HG02884 (cell line): ENCODE data around the gene RNF148.
"Not testable (repeated sequence)": the region's sequence is repeated elsewhere in the genome, so short reads cannot be mapped to it uniquely, and the experiment has no call there.

Source experiments
- ATAC-seq: cut with Tn5 transposase; IDR thresholded peaks from one replicate; pipeline ENCODE4 v1.9.1; 2021; ENCODE audit warnings: mild to moderate bottlenecking, moderate library complexity; ENCODE audit not compliant: unreplicated experiment

RNF148 gene

GRCh38 chr7:122691569-122692235, 11.0 kb downstream of the RNF148 start:
- no peak for ATAC-seq

GRCh38 chr7:122689346-122690109, 13.2 kb downstream of the RNF148 start:
- ATAC-seq: no peak

- no peak for ATAC-seq
Observed at GRCh38 chr7:122688400-122688998, 14.2 kb downstream of the RNF148 start.

- no peak for ATAC-seq
Observed at GRCh38 chr7:122686360-122686878, 16.3 kb downstream of the RNF148 start.

- no peak for ATAC-seq
Observed at GRCh38 chr7:122684504-122684903, 18.2 kb downstream of the RNF148 start.

GRCh38 chr7:122682815-122683550, 19.7 kb downstream of the RNF148 start:
- no peak for ATAC-seq

GRCh38 chr7:122681186-122681585, 21.5 kb downstream of the RNF148 start:
- not testable (repeated sequence) for ATAC-seq

GRCh38 chr7:122679813-122680212, 22.9 kb downstream of the RNF148 start:
- no peak for ATAC-seq

- not testable (repeated sequence) for ATAC-seq
Observed at GRCh38 chr7:122679269-122679709, 23.4 kb downstream of the RNF148 start.

GRCh38 chr7:122677149-122677548, 25.6 kb downstream of the RNF148 start:
- no peak for ATAC-seq

- no peak for ATAC-seq
Observed at GRCh38 chr7:122676466-122676865, 26.3 kb downstream of the RNF148 start.

- ATAC-seq: no peak
Observed at GRCh38 chr7:122675621-122676020, 27.1 kb downstream of the RNF148 start.

- ATAC-seq: no peak
Observed at GRCh38 chr7:122675011-122675410, 27.7 kb downstream of the RNF148 start.

- ATAC-seq: no peak
Observed at GRCh38 chr7:122674502-122674901, 28.2 kb downstream of the RNF148 start.

GRCh38 chr7:122673951-122674350, 28.8 kb downstream of the RNF148 start:
- no peak for ATAC-seq

GRCh38 chr7:122672536-122672935, 30.2 kb downstream of the RNF148 start:
- ATAC-seq: no peak

GRCh38 chr7:122663733-122664132, 39.0 kb downstream of the RNF148 start:
- ATAC-seq: no peak

GRCh38 chr7:122658856-122659255, 43.9 kb downstream of the RNF148 start:
- ATAC-seq: no peak

- no peak for ATAC-seq
Observed at GRCh38 chr7:122653685-122654084, 49.0 kb downstream of the RNF148 start.

- no peak for ATAC-seq
Observed at GRCh38 chr7:122652876-122653275, 49.8 kb downstream of the RNF148 start.
